RWPE2 (cell line): Measurements from ENCODE around the gene ADAMTS8.

ENCODE experiments used
- ATAC-seq: fragments of 200-7000 bp; cut with Tn5 transposase; 3 replicates; pipeline ENCODE4 v1.9.1; 2021; ENCODE audit warnings: low read depth
- DNase-seq: peaks from one replicate; pipeline ENCODE4 v3.0.0-alpha.2; 2020; ENCODE audit warnings: low spot score
- H3K27ac ChIP-seq: fragments of 450-650 bp; 2 replicates; pipeline ENCODE4 v1.5.1; 2017; ENCODE audit warnings: mild to moderate bottlenecking; ENCODE audit not compliant: poor library complexity, severe bottlenecking
- H3K27me3 ChIP-seq: fragments of 250-450 bp; sonication (Bioruptor Pico); 2 replicates; pipeline ENCODE4 v1.5.1; 2021; ENCODE audit warnings: mild to moderate bottlenecking, moderate library complexity; ENCODE audit not compliant: insufficient read depth, poor library complexity, severe bottlenecking
- H3K36me3 ChIP-seq: fragments of 250-450 bp; sonication (Bioruptor Pico); 2 replicates; pipeline ENCODE4 v1.5.1; 2020; ENCODE audit warnings: low read depth, mild to moderate bottlenecking, moderate library complexity
- H3K4me1 ChIP-seq: fragments of 250-450 bp; sonication (Bioruptor Pico); 2 replicates; pipeline ENCODE4 v1.5.1; 2021; ENCODE audit warnings: mild to moderate bottlenecking, moderate library complexity; ENCODE audit not compliant: insufficient read depth, poor library complexity, severe bottlenecking
- H3K4me3 ChIP-seq: fragments of 250-450 bp; sonication (Bioruptor Pico); 2 replicates; pipeline ENCODE4 v1.5.1; 2021; ENCODE audit warnings: mild to moderate bottlenecking, moderate library complexity; ENCODE audit not compliant: severe bottlenecking
- H3K9me3 ChIP-seq: fragments of 250-450 bp; sonication (Bioruptor Pico); 2 replicates; pipeline ENCODE4 v1.5.1; 2021; ENCODE audit warnings: mild to moderate bottlenecking, moderate library complexity; ENCODE audit not compliant: severe bottlenecking
- CTCF ChIP-seq: fragments of 450-650 bp; IDR thresholded peaks from one replicate; pipeline ENCODE4 v1.5.1; 2017; ENCODE audit warnings: mild to moderate bottlenecking, moderate library complexity; ENCODE audit not compliant: poor library complexity, severe bottlenecking

The ADAMTS8 gene

GRCh38 chr11:130416530-130416882, 11.9 kb downstream of the ADAMTS8 start:
- Histone ChIP-seq H3K4me3 (no peak overlapping the region), H3K9me3 (no peaks in the 10 kb centered on the region), H3K4me1 (peaks cover 7% of the 10 kb centered on the region), H3K27ac (no peak overlapping the region), H3K27me3 (no peaks in the 10 kb centered on the region), H3K36me3 (no peaks in the 10 kb centered on the region)
- no peak for DNase-seq
- ATAC-seq, result no peak
- TF ChIP-seq CTCF, result no peak

- TF ChIP-seq CTCF, result no peak
- no peaks in the 10 kb centered on the region for H3K36me3 ChIP-seq
- no peak overlapping the region for H3K27ac ChIP-seq
- no peaks in the 10 kb centered on the region for H3K9me3 ChIP-seq
- no peaks in the 10 kb centered on the region for H3K27me3 ChIP-seq
- no peak for ATAC-seq
- no peak for DNase-seq
- H3K4me3 ChIP-seq, result no peak overlapping the region
- H3K4me1 ChIP-seq, result peaks cover 7% of the 10 kb centered on the region
Measured at GRCh38 chr11:130415731-130416529, 12.5 kb downstream of the ADAMTS8 start.

GRCh38 chr11:130414107-130415080, 14.0 kb downstream of the ADAMTS8 start:
- Histone ChIP-seq H3K4me3 (no peak overlapping the region), H3K27me3 (no peaks in the 10 kb centered on the region), H3K36me3 (no peaks in the 10 kb centered on the region), H3K4me1 (peaks cover 7% of the 10 kb centered on the region), H3K9me3 (no peaks in the 10 kb centered on the region), H3K27ac (peak overlapping the region; percentile 31)
- DNase-seq (no peak), ATAC-seq (no peak)
- TF ChIP-seq CTCF, result no peak

- no peak for TF ChIP-seq CTCF
- Histone ChIP-seq H3K4me1 (peaks cover 7% of the 10 kb centered on the region), H3K27ac (peak overlapping the region; percentile 31), H3K36me3 (no peaks in the 10 kb centered on the region), H3K27me3 (no peaks in the 10 kb centered on the region), H3K4me3 (no peak overlapping the region), H3K9me3 (no peaks in the 10 kb centered on the region)
- no peak for DNase-seq
- ATAC-seq, result peak; percentile 98
Measured at GRCh38 chr11:130413405-130414106, 14.9 kb downstream of the ADAMTS8 start.
